HFFc6 (cell line): ENCODE results near the gene HES2. TPM values are rescaled to one million over a fixed set of nuclear protein-coding genes. Genes with fewer than 3 reads are reported as not detected.

Experiments
- DNase-seq: peaks from one replicate; pipeline ENCODE4 v3.0.0-alpha.2; 2018
- H3K27ac Mint-ChIP-seq: 2 replicates; pipeline ENCODE4 v1.8.0; 2020; ENCODE audit warnings: mild to moderate bottlenecking, mixed read lengths
- H3K27me3 Mint-ChIP-seq: 2 replicates; pipeline ENCODE4 v1.8.0; 2021; ENCODE audit warnings: mild to moderate bottlenecking, moderate library complexity, mixed read lengths; ENCODE audit not compliant: insufficient read depth
- H3K36me3 Mint-ChIP-seq: 2 replicates; pipeline ENCODE4 v1.8.0; 2021; ENCODE audit warnings: low read depth, mixed read lengths
- H3K4me1 Mint-ChIP-seq: 2 replicates; pipeline ENCODE4 v1.8.0; 2020; ENCODE audit warnings: low read depth, mixed read lengths
- H3K4me3 Mint-ChIP-seq: 2 replicates; pipeline ENCODE4 v1.8.0; 2020; ENCODE audit warnings: mild to moderate bottlenecking, moderate library complexity, mixed read lengths
- H3K9me3 Mint-ChIP-seq: 2 replicates; pipeline ENCODE4 v1.8.0; 2020; ENCODE audit warnings: mild to moderate bottlenecking, mixed read lengths
- CTCF ChIP-seq: fragments of 200-600 bp; sonication (generic); IDR thresholded peaks from 2 replicates; pipeline ENCODE4 v1.5.0; 2021; ENCODE audit warnings: antibody characterized with exemption, mild to moderate bottlenecking
- total RNA-seq, 6 experiments: library from RNA; stranded (reverse); fragmentation: NEBNext Ultra II Directional; extraction: Animal tissue kit (Norgen Biotek cat#: 25700); gene quantifications; 2 replicates in 1 of 6; 3 replicates in 5 of 6; pipeline ENCODE4 v1.2.3, GENCODE V29; 2021

The HES2 gene
- total RNA-seq, 6 experiments from 2014 or later, result 0.14 to 0.35 (median 0.30) TPM; not detected in 2

GRCh38 chr1:6466023-6466422 lies 46.3 kb upstream of the HES2 start, which contains the start of gene TNFRSF25:
Gene TNFRSF25 (minus strand): TSS chr1:6466173. CDS start chr1:6466107, 66 bp downstream.
- Mint-ChIP-seq H3K36me3 (peaks cover 7% of the 10 kb centered on the region), H3K9me3 (no peaks in the 10 kb centered on the region), H3K4me1 (no peaks in the 10 kb centered on the region), H3K27ac (no peak within 1 kb of the TSS), H3K4me3 (no peak within 1 kb of the TSS), H3K27me3 (peaks cover 4% of the 10 kb centered on the region; the same call in 1 of the 2 replicates)
- DNase-seq, result no peak
- TF ChIP-seq CTCF, result no peak

GRCh38 chr1:6465461-6466005 lies 45.8 kb upstream of the HES2 start:
- Mint-ChIP-seq H3K36me3 (peaks cover 7% of the 10 kb centered on the region), H3K4me1 (no peaks in the 10 kb centered on the region), H3K27ac (no peak overlapping the region), H3K9me3 (no peaks in the 10 kb centered on the region), H3K27me3 (peaks cover 4% of the 10 kb centered on the region; the same call in 1 of the 2 replicates), H3K4me3 (no peak overlapping the region)
- no peak for TF ChIP-seq CTCF
- no peak for DNase-seq

- Mint-ChIP-seq H3K9me3 (no peaks in the 10 kb centered on the region), H3K27me3 (peaks cover 7% of the 10 kb centered on the region; the same call in 1 of the 2 replicates), H3K36me3 (peaks cover 7% of the 10 kb centered on the region), H3K4me1 (no peaks in the 10 kb centered on the region), H3K4me3 (no peak overlapping the region), H3K27ac (no peak overlapping the region)
- TF ChIP-seq CTCF, result no peak
- no peak for DNase-seq
Observed at GRCh38 chr1:6464915-6465314, 45.2 kb upstream of the HES2 start.

GRCh38 chr1:6464514-6464836 lies 44.8 kb upstream of the HES2 start:
- H3K4me1 Mint-ChIP-seq, result no peaks in the 10 kb centered on the region
- DNase-seq, result no peak
- no peaks in the 10 kb centered on the region for H3K9me3 Mint-ChIP-seq
- H3K4me3 Mint-ChIP-seq, result no peak overlapping the region
- peaks cover 11% of the 10 kb centered on the region for H3K27me3 Mint-ChIP-seq
- H3K36me3 Mint-ChIP-seq, result peaks cover 7% of the 10 kb centered on the region
- TF ChIP-seq CTCF, result no peak
- H3K27ac Mint-ChIP-seq, result no peak overlapping the region

- no peak overlapping the region for H3K27ac Mint-ChIP-seq
- H3K4me3 Mint-ChIP-seq, result no peak overlapping the region
- DNase-seq, result no peak
- H3K4me1 Mint-ChIP-seq, result no peaks in the 10 kb centered on the region
- TF ChIP-seq CTCF, result no peak
- no peaks in the 10 kb centered on the region for H3K9me3 Mint-ChIP-seq
- H3K27me3 Mint-ChIP-seq, result peaks cover 18% of the 10 kb centered on the region
- H3K36me3 Mint-ChIP-seq, result peaks cover 7% of the 10 kb centered on the region
Observed at GRCh38 chr1:6463120-6463412, 43.3 kb upstream of the HES2 start.
